RWPE2 (cell line): ENCODE data around the gene OXER1.

ENCODE experiments used
- ATAC-seq: fragments of 200-7000 bp; cut with Tn5 transposase; 3 replicates; pipeline ENCODE4 v1.9.1; 2021; ENCODE audit warnings: low read depth
- DNase-seq: peaks from one replicate; pipeline ENCODE4 v3.0.0-alpha.2; 2020; ENCODE audit warnings: low spot score
- H3K27ac ChIP-seq: fragments of 450-650 bp; 2 replicates; pipeline ENCODE4 v1.5.1; 2017; ENCODE audit warnings: mild to moderate bottlenecking; ENCODE audit not compliant: poor library complexity, severe bottlenecking
- H3K27me3 ChIP-seq: fragments of 250-450 bp; sonication (Bioruptor Pico); 2 replicates; pipeline ENCODE4 v1.5.1; 2021; ENCODE audit warnings: mild to moderate bottlenecking, moderate library complexity; ENCODE audit not compliant: insufficient read depth, poor library complexity, severe bottlenecking
- H3K36me3 ChIP-seq: fragments of 250-450 bp; sonication (Bioruptor Pico); 2 replicates; pipeline ENCODE4 v1.5.1; 2020; ENCODE audit warnings: low read depth, mild to moderate bottlenecking, moderate library complexity
- H3K4me1 ChIP-seq: fragments of 250-450 bp; sonication (Bioruptor Pico); 2 replicates; pipeline ENCODE4 v1.5.1; 2021; ENCODE audit warnings: mild to moderate bottlenecking, moderate library complexity; ENCODE audit not compliant: insufficient read depth, poor library complexity, severe bottlenecking
- H3K4me3 ChIP-seq: fragments of 250-450 bp; sonication (Bioruptor Pico); 2 replicates; pipeline ENCODE4 v1.5.1; 2021; ENCODE audit warnings: mild to moderate bottlenecking, moderate library complexity; ENCODE audit not compliant: severe bottlenecking
- H3K9me3 ChIP-seq: fragments of 250-450 bp; sonication (Bioruptor Pico); 2 replicates; pipeline ENCODE4 v1.5.1; 2021; ENCODE audit warnings: mild to moderate bottlenecking, moderate library complexity; ENCODE audit not compliant: severe bottlenecking
- CTCF ChIP-seq: fragments of 450-650 bp; IDR thresholded peaks from one replicate; pipeline ENCODE4 v1.5.1; 2017; ENCODE audit warnings: mild to moderate bottlenecking, moderate library complexity; ENCODE audit not compliant: poor library complexity, severe bottlenecking

The OXER1 gene

GRCh38 chr2:42799881-42800280 lies 35.9 kb upstream of the OXER1 start:
- peaks cover 11% of the 10 kb centered on the region for H3K4me1 ChIP-seq
- ATAC-seq (no peak), DNase-seq (no peak)
- no peak overlapping the region for H3K4me3 ChIP-seq
- H3K36me3 ChIP-seq: no peaks in the 10 kb centered on the region
- no peaks in the 10 kb centered on the region for H3K9me3 ChIP-seq
- H3K27me3 ChIP-seq: no peaks in the 10 kb centered on the region
- H3K27ac ChIP-seq: no peak overlapping the region
- TF ChIP-seq CTCF: no peak

GRCh38 chr2:42797281-42797680 lies 33.3 kb upstream of the OXER1 start:
- ATAC-seq: no peak

DNA sequence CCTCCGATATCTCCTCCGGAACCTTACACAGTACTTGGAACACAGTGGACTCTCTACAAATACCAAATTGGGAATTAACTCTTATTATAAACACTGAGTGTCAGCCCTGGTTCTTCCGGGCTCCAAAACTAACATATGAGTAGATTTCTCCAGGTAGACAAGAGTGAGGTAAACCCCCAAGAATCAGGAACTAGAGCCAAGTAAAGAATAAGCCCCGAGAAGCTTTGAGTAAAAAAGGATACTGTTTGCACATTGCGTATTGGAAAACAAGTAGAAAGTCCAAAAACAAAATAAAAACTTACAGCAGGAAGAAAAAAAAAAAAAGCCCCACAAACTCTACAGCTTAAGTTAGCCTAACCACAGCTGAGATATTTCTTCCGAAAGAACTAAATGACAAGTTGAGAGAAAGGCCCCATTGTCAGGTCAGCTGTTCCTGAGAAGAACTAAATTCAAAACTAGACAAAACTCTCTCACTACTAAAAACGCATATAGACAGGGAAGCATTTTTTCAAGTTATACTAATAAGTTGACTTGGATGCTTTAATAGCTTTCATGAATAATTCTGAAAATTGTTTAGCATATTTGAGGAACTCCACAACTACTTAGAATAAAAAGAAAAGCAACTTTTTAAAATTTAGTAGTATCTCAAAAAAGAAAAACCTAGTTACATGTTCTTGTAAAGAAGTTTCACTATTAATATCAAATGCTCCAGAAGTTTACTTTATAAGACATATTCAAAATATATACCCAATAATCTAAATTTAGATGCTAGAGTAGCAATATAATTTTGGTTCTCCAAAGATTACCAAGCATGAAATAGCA lies 32.7 kb upstream of the OXER1 start:
- no peaks in the 10 kb centered on the region for H3K9me3 ChIP-seq
- H3K4me1 ChIP-seq: peaks cover 11% of the 10 kb centered on the region
- ATAC-seq: no peak
- H3K36me3 ChIP-seq: no peaks in the 10 kb centered on the region
- peak overlapping the region; percentile 15 for H3K27ac ChIP-seq
- no peak for TF ChIP-seq CTCF
- peaks cover 13% of the 10 kb centered on the region for H3K27me3 ChIP-seq
- H3K4me3 ChIP-seq: no peak overlapping the region
- DNase-seq: no peak

More at GRCh38 chr2:42797281-42797680, 33.3 kb upstream of the OXER1 start:
- H3K27ac ChIP-seq: no peak overlapping the region
- TF ChIP-seq CTCF: no peak
- DNase-seq: no peak
- H3K36me3 ChIP-seq: no peaks in the 10 kb centered on the region
- peaks cover 11% of the 10 kb centered on the region for H3K4me1 ChIP-seq
- no peaks in the 10 kb centered on the region for H3K9me3 ChIP-seq
- H3K27me3 ChIP-seq: peaks cover 11% of the 10 kb centered on the region
- no peak overlapping the region for H3K4me3 ChIP-seq

DNA sequence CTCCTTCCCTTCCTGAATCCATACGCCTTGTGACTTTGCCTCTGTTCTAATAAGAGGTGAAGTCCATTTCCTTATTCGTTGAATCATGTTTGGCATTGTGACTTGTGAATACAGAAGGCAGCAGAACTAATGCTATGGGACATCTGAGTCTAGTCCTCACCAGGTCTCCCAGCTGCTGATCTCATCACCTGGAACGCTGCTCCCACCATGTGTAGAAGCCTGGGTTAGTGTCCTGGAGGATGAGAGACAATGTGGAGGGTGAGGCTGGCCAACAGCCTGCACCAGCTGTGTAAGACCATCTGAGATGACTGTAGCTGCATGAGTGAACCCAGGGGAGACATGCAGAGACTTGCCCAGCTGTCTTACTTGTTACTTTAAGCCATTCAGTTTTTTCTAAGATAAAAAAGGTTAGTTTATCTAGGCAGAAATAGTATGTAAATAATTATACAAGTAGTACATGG lies 31.9 kb upstream of the OXER1 start:
- H3K36me3 ChIP-seq: no peaks in the 10 kb centered on the region
- ATAC-seq: peak; percentile 75
- H3K9me3 ChIP-seq: no peaks in the 10 kb centered on the region
- H3K27ac ChIP-seq: peak overlapping the region; percentile 15
- no peak for DNase-seq
- H3K4me1 ChIP-seq: peaks cover 11% of the 10 kb centered on the region
- peaks cover 13% of the 10 kb centered on the region for H3K27me3 ChIP-seq
- H3K4me3 ChIP-seq: no peak overlapping the region
- TF ChIP-seq CTCF: no peak

DNA sequence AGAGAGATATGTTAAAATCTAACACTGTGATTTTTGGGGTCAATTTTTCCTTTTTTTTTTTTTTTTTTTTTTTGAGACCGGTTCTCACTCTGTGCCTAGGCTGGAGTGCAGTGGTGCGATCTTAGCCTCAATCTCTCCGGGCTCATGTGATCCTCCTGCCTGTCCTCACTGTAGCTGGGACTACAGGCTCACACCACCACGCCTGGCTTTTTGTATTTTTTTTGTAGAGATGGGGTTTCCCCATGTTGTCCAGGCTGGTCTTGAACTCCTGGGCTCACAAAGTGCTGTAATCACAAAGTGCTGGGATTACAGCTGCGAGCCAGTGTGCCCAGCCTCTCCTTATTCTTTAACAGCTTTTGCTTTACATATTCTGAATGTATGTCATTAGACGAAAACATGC lies 31.3 kb upstream of the OXER1 start:
- no peak overlapping the region for H3K4me3 ChIP-seq

More for the DNA sequence above, 31.3 kb upstream of the OXER1 start:
- no peak for ATAC-seq
- Histone ChIP-seq H3K9me3 (no peaks in the 10 kb centered on the region), H3K4me1 (peaks cover 11% of the 10 kb centered on the region), H3K27ac (no peak overlapping the region), H3K27me3 (peaks cover 13% of the 10 kb centered on the region), H3K36me3 (no peaks in the 10 kb centered on the region)
- no peak for TF ChIP-seq CTCF
- DNase-seq: no peak
